PC-3 (cell line): ENCODE data around the gene SNX5. TPM values are rescaled to one million over a fixed set of nuclear protein-coding genes. Genes with fewer than 3 reads are reported as not detected.

ENCODE experiments used
- ATAC-seq: fragments of 200-7000 bp; cut with Tn5 transposase; 2 replicates; pipeline ENCODE4 v1.9.1; 2020; ENCODE audit warnings: mild to moderate bottlenecking, moderate library complexity
- BruUV-seq: library from RNA; stranded (reverse); fragments of 400-500 nt; replicated peaks from 2 replicates; lab custom pipeline; 2021; lab: Mats Ljungman, UMichigan
- CTCF ChIA-PET: fragments of 300-600 bp; sonication (Branson Sonifier 250); formaldehyde crosslinking; loops from one replicate; lab custom pipeline; 2022; ENCODE audit warnings: antibody characterized with exemption; lab: Charles Lee
- POLR2A ChIA-PET: fragments of 300-600 bp; sonication (Branson Sonifier 250); formaldehyde crosslinking; loops from one replicate; lab custom pipeline; 2022; ENCODE audit warnings: antibody characterized with exemption; ENCODE audit not compliant: unreplicated experiment; lab: Charles Lee
- DNase-seq: peaks from one replicate; pipeline ENCODE4 v3.0.0-alpha.2; 2015
- H2AFZ ChIP-seq: fragments of 300-600 bp; sonication (generic); 2 replicates; pipeline ENCODE4 v1.6.0; 2016; ENCODE audit warnings: antibody characterized with exemption, low read length
- H3F3A ChIP-seq: fragments of 300-600 bp; sonication (generic); one replicate; pipeline ENCODE4 v1.6.0; 2017; ENCODE audit warnings: antibody characterized with exemption, low read length, control low read depth, mild to moderate bottlenecking; ENCODE audit not compliant: unreplicated experiment
- H3K27ac ChIP-seq: fragments of 300-600 bp; sonication (generic); 2 replicates; pipeline ENCODE4 v1.5.1; 2016; ENCODE audit warnings: mild to moderate bottlenecking, low read length
- H3K27me3 ChIP-seq: fragments of 300-600 bp; sonication (generic); 2 replicates; pipeline ENCODE4 v1.6.1; 2016; ENCODE audit warnings: low read length, mixed read lengths
- H3K36me3 ChIP-seq: fragments of 300-600 bp; sonication (generic); 2 replicates; pipeline ENCODE4 v1.6.1; 2016; ENCODE audit warnings: low read depth, mixed run types, low read length, mixed read lengths
- H3K4me1 ChIP-seq: fragments of 300-600 bp; sonication (generic); 2 replicates; pipeline ENCODE4 v1.5.1; 2016; ENCODE audit warnings: low read length; ENCODE audit not compliant: insufficient read depth
- H3K4me2 ChIP-seq: fragments of 300-600 bp; sonication (generic); 2 replicates; pipeline ENCODE4 v1.6.0; 2016; ENCODE audit warnings: low read length
- H3K4me3 ChIP-seq: fragments of 300-600 bp; sonication (generic); 2 replicates; pipeline ENCODE4 v1.5.1; 2016; ENCODE audit warnings: mild to moderate bottlenecking, low read length, mixed read lengths
- H3K79me2 ChIP-seq: fragments of 300-600 bp; sonication (generic); 2 replicates; pipeline ENCODE4 v1.6.1; 2017; ENCODE audit warnings: low read length, mixed read lengths
- H3K9ac ChIP-seq: fragments of 300-600 bp; sonication (generic); 2 replicates; pipeline ENCODE4 v1.6.0; 2016; ENCODE audit warnings: mild to moderate bottlenecking, low read length
- H3K9me2 ChIP-seq: fragments of 300-600 bp; sonication (generic); replicated peaks from 2 replicates; pipeline ENCODE4 v1.6.1; 2016; ENCODE audit warnings: mixed run types, low read length, mixed read lengths
- H3K9me3 ChIP-seq: fragments of 300-600 bp; sonication (generic); 2 replicates; pipeline ENCODE4 v1.6.1; 2016; ENCODE audit warnings: low read length, mixed read lengths
- H4K20me1 ChIP-seq: fragments of 300-600 bp; sonication (generic); 2 replicates; pipeline ENCODE4 v1.6.1; 2016; ENCODE audit warnings: low read length, mixed read lengths
- EZH2 ChIP-seq: fragments of 300-600 bp; sonication (generic); IDR thresholded peaks from one replicate; pipeline ENCODE4 v1.6.1; 2017; ENCODE audit warnings: antibody characterized with exemption, mild to moderate bottlenecking, low read length; ENCODE audit not compliant: unreplicated experiment
- EZH2phosphoT487 ChIP-seq: fragments of 300-600 bp; sonication (generic); IDR thresholded peaks from 2 replicates; pipeline ENCODE4 v1.6.1; 2018; ENCODE audit warnings: mild to moderate bottlenecking, antibody characterized with exemption, low read length, borderline replicate concordance
- intact Hi-C: fragments of 100-400 bp; cut with micrococcal nuclease; formaldehyde crosslinking; loops from 2 replicates; pipeline ENCODE4 v1.9.0; 2023
- total RNA-seq: library from RNA; depleted of rRNA; stranded (reverse); fragments of >200 nt; gene quantifications from 2 replicates; pipeline ENCODE4 v1.2.3, GENCODE V29; 2014
- TF ChIP-seq, protein P1 (sequence below): fragments of 300-600 bp; sonication (generic); conservative IDR thresholded peaks from 2 replicates; pipeline ENCODE4 v1.5.1; 2017; ENCODE audit warnings: antibody characterized with exemption, low read depth, mild to moderate bottlenecking, low read length

Gene SNX5
- total RNA-seq, 1 experiment from 2014 or later: 159 TPM

DNA sequence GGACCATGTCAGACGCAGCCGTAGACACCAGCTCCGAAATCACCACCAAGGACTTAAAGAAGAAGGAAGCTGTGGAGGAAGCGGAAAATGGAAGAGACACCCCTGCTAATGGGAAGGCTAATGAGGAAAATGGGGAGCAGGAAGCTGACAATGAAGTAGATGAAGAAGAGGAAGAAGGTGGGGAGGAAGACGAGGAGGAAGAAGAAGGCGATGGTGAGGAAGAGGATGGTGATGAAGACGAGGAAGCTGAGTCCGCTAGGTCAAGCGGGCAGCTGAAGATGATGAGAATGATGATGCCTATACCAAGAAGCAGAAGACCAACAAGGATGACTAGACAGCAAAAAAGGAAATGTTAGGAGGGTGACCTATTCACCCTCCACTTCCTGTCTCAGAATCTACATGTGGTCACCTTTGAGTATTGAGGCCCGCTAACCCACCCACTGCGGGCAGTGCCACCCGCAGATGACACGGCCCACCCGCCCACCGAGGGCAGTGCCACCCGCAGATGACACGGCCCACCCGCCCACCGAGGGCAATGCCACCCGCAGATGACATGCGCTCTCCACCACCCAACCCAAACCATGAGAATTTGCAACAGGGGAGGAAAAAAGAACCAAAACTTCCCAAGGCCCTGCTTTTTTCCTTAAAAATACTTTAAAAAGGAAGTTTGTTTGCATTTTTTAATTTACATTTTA is 43.5 kb upstream of the SNX5 start:
- Histone ChIP-seq H3K4me1 (no peaks in the 10 kb centered on the region), H3K4me2 (no peak overlapping the region), H3K4me3 (no peak overlapping the region), H3K9ac (no peak overlapping the region), H4K20me1 (no peaks in the 10 kb centered on the region), H3K27ac (no peak overlapping the region), H2AFZ (no peak overlapping the region), H3K9me2 (no peaks in the 10 kb centered on the region), H3K79me2 (no peaks in the 10 kb centered on the region), H3F3A (no peaks in the 10 kb centered on the region), H3K36me3 (no peaks in the 10 kb centered on the region; the same call in 1 of the 2 replicates), H3K9me3 (no peaks in the 10 kb centered on the region), H3K27me3 (no peaks in the 10 kb centered on the region)
- TF ChIP-seq, protein P1, sequence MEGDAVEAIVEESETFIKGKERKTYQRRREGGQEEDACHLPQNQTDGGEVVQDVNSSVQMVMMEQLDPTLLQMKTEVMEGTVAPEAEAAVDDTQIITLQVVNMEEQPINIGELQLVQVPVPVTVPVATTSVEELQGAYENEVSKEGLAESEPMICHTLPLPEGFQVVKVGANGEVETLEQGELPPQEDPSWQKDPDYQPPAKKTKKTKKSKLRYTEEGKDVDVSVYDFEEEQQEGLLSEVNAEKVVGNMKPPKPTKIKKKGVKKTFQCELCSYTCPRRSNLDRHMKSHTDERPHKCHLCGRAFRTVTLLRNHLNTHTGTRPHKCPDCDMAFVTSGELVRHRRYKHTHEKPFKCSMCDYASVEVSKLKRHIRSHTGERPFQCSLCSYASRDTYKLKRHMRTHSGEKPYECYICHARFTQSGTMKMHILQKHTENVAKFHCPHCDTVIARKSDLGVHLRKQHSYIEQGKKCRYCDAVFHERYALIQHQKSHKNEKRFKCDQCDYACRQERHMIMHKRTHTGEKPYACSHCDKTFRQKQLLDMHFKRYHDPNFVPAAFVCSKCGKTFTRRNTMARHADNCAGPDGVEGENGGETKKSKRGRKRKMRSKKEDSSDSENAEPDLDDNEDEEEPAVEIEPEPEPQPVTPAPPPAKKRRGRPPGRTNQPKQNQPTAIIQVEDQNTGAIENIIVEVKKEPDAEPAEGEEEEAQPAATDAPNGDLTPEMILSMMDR: no peak
- no peak for TF ChIP-seq EZH2
- TF ChIP-seq EZH2phosphoT487: no peak
- intact Hi-C loops: no loop called here
- ChIA-PET POLR2A (no interaction called here), CTCF (no interaction called here)
- DNase-seq (no peak), ATAC-seq (no peak)
- BruUV-seq: no TSS peak

DNA sequence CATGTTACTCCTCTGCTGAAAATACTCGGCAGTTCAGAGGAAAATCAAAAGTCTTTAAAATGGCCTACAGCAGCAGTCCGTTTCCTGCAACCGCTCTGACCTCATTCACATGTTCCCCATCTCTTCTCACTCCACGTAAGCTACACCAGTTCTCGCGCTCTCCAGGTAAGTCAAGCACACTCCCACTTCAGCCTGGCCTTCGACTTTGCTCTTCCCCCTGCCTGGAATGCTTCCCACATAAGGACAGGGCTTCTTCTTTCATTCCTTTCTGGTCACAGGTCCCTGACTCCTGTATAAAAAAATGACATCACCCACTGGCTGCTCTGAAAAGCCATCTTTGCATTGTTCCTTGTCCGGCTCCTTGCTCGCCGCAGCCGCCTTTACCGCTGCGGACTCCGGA is 42.9 kb upstream of the SNX5 start:
- TF ChIP-seq, protein P1: no peak
- TF ChIP-seq EZH2phosphoT487 (no peak), EZH2 (no peak)
- Histone ChIP-seq H3K79me2 (no peaks in the 10 kb centered on the region), H3K36me3 (no peaks in the 10 kb centered on the region; the same call in 1 of the 2 replicates), H3K4me1 (no peaks in the 10 kb centered on the region), H3K9ac (no peak overlapping the region), H3K4me3 (no peak overlapping the region), H4K20me1 (no peaks in the 10 kb centered on the region), H3F3A (no peaks in the 10 kb centered on the region), H2AFZ (no peak overlapping the region), H3K27ac (no peak overlapping the region), H3K9me2 (no peaks in the 10 kb centered on the region), H3K27me3 (no peaks in the 10 kb centered on the region), H3K9me3 (no peaks in the 10 kb centered on the region), H3K4me2 (no peak overlapping the region)
- ATAC-seq (no peak), DNase-seq (no peak)
- intact Hi-C loops: no loop called here
- ChIA-PET CTCF (no interaction called here), POLR2A (no interaction called here)
- BruUV-seq: no TSS peak

DNA sequence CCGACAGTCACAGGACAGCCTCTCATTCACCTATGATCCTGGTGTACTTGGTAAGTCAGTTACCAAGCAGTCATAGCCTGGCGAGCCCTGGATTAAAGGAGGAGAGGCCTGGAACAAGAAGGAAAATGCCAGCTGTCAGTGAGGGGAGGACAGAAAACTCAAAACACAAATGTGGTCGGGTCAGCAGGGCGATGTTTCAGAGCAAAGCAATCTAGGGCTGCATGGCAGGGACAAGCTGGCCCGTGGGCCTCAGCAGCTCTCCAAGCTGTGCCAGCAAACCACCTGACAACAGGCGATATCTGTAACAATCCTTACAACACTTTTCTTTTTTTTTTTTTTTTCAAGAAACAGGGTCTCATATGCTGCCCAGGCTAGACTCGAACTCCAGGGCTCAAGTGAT is 40.5 kb upstream of the SNX5 start:
- H3K4me2 ChIP-seq: no peak overlapping the region
- H3F3A ChIP-seq: no peaks in the 10 kb centered on the region
- H3K9me3 ChIP-seq: no peaks in the 10 kb centered on the region
- no TSS peak for BruUV-seq
- no peak overlapping the region for H3K4me3 ChIP-seq
- H4K20me1 ChIP-seq: no peaks in the 10 kb centered on the region
- H3K79me2 ChIP-seq: no peaks in the 10 kb centered on the region
- H3K4me1 ChIP-seq: no peaks in the 10 kb centered on the region
- no peaks in the 10 kb centered on the region for H3K27me3 ChIP-seq
- H2AFZ ChIP-seq: no peak overlapping the region
- POLR2A ChIA-PET: no interaction called here
- no peak for TF ChIP-seq EZH2
- DNase-seq: no peak
- intact Hi-C loops: no loop called here
- no peak for ATAC-seq
- CTCF ChIA-PET: interaction anchor here (0.7 kb wide), 1 partner anchor 13 kb away, joined by 9 read pairs; no protein-coding TSS in a partner anchor
- no peak overlapping the region for H3K9ac ChIP-seq
- H3K9me2 ChIP-seq: no peaks in the 10 kb centered on the region
- no peaks in the 10 kb centered on the region for H3K36me3 ChIP-seq
- no peak overlapping the region for H3K27ac ChIP-seq
